Nephron progenitor cell (in vitro differentiated cells): ENCODE measurements around the gene MAST2.
"Not testable (repeated sequence)": the region's sequence is repeated elsewhere in the genome, so short reads cannot be mapped to it uniquely, and the experiment has no call there.

ENCODE experiments used
- DNase-seq: peaks from one replicate; pipeline ENCODE4 v3.0.0; 2021
- H3K27ac Mint-ChIP-seq: 2 replicates; pipeline ENCODE4 v1.8.0; 2021; ENCODE audit warnings: mild to moderate bottlenecking, moderate library complexity, mixed read lengths
- H3K27me3 Mint-ChIP-seq: 2 replicates; pipeline ENCODE4 v1.8.0; 2021; ENCODE audit warnings: mild to moderate bottlenecking, low read depth, mixed read lengths; ENCODE audit not compliant: poor library complexity
- H3K36me3 Mint-ChIP-seq: 2 replicates; pipeline ENCODE4 v1.8.0; 2021; ENCODE audit warnings: low read depth, mixed read lengths
- H3K4me1 Mint-ChIP-seq: 2 replicates; pipeline ENCODE4 v1.8.0; 2021; ENCODE audit warnings: mixed read lengths
- H3K4me3 Mint-ChIP-seq: 2 replicates; pipeline ENCODE4 v1.8.0; 2021; ENCODE audit warnings: mild to moderate bottlenecking, moderate library complexity, mixed read lengths
- H3K9me3 Mint-ChIP-seq: 2 replicates; pipeline ENCODE4 v1.8.0; 2021; ENCODE audit warnings: mild to moderate bottlenecking, moderate library complexity, mixed read lengths
- TF ChIP-seq, protein P1 (sequence below): fragments of 200-600 bp; sonication (generic); IDR thresholded peaks from 2 replicates; pipeline ENCODE4 v1.5.0; 2021; ENCODE audit warnings: antibody characterized with exemption

Gene MAST2

DNA sequence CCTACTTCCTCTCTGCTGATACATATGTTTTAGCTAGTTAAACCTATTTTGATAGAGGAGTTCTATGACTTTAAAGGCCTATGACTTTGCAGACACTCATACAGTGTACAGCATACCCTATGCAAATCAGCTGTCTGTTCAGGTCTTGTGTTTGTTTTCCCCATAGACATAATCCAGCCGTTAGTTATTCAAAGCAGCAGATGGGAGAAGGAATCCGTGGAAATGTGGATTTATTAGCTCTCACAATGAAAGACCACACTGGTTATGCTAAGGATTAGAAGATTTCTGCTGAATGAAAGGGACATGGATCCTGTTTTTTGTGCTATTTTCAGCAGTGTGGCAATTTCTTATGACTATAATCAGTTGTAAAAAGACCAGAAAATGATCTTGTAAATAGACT lies 59.8 kb downstream of the MAST2 start:
- Mint-ChIP-seq H3K4me1 (peaks cover 20% of the 10 kb centered on the region), H3K27ac (no peak overlapping the region), H3K27me3 (no peaks in the 10 kb centered on the region), H3K36me3 (peaks cover 16% of the 10 kb centered on the region), H3K9me3 (peaks cover 7% of the 10 kb centered on the region), H3K4me3 (no peak overlapping the region)
- DNase-seq = no peak
- TF ChIP-seq, protein P1, sequence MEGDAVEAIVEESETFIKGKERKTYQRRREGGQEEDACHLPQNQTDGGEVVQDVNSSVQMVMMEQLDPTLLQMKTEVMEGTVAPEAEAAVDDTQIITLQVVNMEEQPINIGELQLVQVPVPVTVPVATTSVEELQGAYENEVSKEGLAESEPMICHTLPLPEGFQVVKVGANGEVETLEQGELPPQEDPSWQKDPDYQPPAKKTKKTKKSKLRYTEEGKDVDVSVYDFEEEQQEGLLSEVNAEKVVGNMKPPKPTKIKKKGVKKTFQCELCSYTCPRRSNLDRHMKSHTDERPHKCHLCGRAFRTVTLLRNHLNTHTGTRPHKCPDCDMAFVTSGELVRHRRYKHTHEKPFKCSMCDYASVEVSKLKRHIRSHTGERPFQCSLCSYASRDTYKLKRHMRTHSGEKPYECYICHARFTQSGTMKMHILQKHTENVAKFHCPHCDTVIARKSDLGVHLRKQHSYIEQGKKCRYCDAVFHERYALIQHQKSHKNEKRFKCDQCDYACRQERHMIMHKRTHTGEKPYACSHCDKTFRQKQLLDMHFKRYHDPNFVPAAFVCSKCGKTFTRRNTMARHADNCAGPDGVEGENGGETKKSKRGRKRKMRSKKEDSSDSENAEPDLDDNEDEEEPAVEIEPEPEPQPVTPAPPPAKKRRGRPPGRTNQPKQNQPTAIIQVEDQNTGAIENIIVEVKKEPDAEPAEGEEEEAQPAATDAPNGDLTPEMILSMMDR = no peak

- peaks cover under 1% of the 10 kb centered on the region for H3K9me3 Mint-ChIP-seq
- peaks cover 11% of the 10 kb centered on the region for H3K36me3 Mint-ChIP-seq
- TF ChIP-seq, protein P1 = no peak
- no peaks in the 10 kb centered on the region for H3K27me3 Mint-ChIP-seq
- no peak for DNase-seq
- peak overlapping the region; percentile 28 for H3K27ac Mint-ChIP-seq
- H3K4me3 Mint-ChIP-seq = no peak overlapping the region
- H3K4me1 Mint-ChIP-seq = peaks cover 20% of the 10 kb centered on the region
Measured at GRCh38 chr1:45864167-45865106, 61.0 kb downstream of the MAST2 start.

- peaks cover 4% of the 10 kb centered on the region for H3K4me1 Mint-ChIP-seq
- H3K27me3 Mint-ChIP-seq = no peaks in the 10 kb centered on the region
- peak overlapping the region; percentile 44 for H3K27ac Mint-ChIP-seq
- TF ChIP-seq, protein P1 = no peak
- H3K4me3 Mint-ChIP-seq = no peak overlapping the region
- H3K9me3 Mint-ChIP-seq = no peaks in the 10 kb centered on the region
- H3K36me3 Mint-ChIP-seq = peaks cover 10% of the 10 kb centered on the region
- no peak for DNase-seq
Measured at GRCh38 chr1:45867697-45868348, 64.4 kb downstream of the MAST2 start.

DNA sequence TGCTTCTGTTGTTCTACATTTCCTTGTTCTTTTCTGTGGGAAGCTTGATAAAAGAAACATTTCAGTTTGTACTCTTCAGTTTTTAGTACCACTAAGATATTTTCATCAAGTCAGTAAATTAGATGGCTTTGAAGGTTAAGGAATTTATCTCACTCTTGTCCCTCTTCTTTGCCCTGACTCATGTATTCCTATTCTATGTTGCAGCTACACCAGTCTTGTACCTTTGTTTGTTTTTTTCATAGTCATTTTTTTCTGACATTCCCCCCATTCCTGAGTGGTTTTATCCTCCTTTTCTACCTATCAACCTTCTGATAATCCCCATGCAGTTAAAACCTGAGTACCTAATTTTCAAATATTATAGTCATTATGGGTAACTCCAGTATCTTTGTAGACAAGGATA lies 65.4 kb downstream of the MAST2 start:
- no peaks in the 10 kb centered on the region for H3K27me3 Mint-ChIP-seq
- peaks cover 4% of the 10 kb centered on the region for H3K4me1 Mint-ChIP-seq
- no peak overlapping the region for H3K4me3 Mint-ChIP-seq
- no peak for DNase-seq
- peaks cover 10% of the 10 kb centered on the region for H3K36me3 Mint-ChIP-seq
- no peaks in the 10 kb centered on the region for H3K9me3 Mint-ChIP-seq
- H3K27ac Mint-ChIP-seq = no peak overlapping the region
- TF ChIP-seq, protein P1 = no peak

DNA sequence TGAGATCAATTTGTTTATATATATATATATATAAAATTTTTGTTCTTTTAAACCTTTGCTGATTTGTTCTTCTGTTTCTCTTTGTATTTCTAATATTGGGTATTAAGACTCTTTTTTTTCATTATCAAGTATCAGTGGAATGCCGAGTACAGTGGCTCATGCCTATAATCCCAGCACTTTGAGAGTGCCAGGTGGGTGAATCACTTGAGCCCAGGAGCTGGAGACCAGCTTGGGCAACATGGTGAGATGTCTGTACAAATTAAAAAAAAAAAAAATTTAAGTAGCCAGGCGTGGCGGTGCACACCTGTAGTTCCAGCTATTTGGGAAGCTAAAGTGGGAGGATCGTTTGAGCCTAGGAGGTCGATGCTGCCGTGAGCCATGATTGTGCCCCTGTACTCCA lies 67.1 kb downstream of the MAST2 start:
- no peak for DNase-seq
- H3K27me3 Mint-ChIP-seq = no peaks in the 10 kb centered on the region
- H3K9me3 Mint-ChIP-seq = no peaks in the 10 kb centered on the region
- H3K36me3 Mint-ChIP-seq = peaks cover 10% of the 10 kb centered on the region
- TF ChIP-seq, protein P1 = no peak
- no peaks in the 10 kb centered on the region for H3K4me1 Mint-ChIP-seq
- H3K27ac Mint-ChIP-seq = no peak overlapping the region
- H3K4me3 Mint-ChIP-seq = no peak overlapping the region

DNA sequence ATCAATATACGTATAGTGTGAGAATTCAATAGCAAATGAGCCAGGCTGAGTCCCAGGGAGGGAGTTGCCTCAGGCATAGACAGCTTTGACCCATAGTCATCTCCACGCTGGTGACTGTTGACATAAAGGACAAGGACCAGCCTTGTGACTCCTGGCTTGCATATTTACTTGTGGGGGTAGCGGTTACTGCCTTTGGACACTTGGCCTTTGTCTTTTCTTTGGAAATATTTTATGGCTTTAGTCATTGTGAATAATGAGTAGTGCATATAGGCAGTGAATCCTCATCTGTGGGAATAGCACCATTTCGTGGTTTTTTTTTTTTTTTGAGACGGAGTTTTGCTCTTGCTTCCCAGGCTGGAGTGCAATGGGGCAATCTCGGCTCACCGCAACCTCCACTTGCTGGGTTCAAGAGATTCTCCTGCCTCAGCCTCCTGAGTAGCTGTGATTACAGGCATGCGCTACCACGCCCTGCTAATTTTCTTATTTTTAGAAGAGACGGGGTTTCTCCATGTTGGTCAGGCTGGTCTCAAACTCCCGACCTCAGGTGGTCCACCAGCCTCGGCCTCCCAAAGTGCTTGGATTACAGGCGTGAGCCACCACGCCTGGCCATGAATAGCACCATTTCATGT lies 68.9 kb downstream of the MAST2 start:
- H3K4me1 Mint-ChIP-seq, H3K27ac Mint-ChIP-seq, H3K9me3 Mint-ChIP-seq, DNase-seq, H3K4me3 Mint-ChIP-seq, H3K27me3 Mint-ChIP-seq: not testable (repeated sequence)
- H3K36me3 Mint-ChIP-seq = peaks cover 10% of the 10 kb centered on the region
